ENCODE measurements around the gene AGAP2. TPM values are rescaled to one million over a fixed set of nuclear protein-coding genes. Genes with fewer than 3 reads are reported as not detected.

AGAP2 gene
- total RNA-seq, 2 experiments from 2014 or later: 21.0 to 21.2 TPM

DNA sequence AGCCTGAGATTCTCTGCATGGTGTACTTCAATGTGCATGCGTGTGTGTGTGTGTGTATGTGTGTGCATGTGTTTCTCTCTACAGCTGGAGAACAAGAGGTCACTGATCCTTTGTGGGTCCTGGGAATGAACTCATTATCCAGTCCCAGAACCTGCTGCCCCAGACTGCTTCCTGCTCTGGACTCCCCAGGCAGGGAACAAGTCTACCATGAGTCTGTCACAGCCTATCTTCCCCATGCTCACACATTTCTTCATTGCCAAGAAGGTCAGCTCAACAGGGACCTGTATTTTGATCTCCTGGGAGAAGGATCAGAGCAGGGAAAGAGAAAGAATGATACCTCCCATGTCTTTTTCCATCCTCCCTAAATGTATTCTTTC, 2.9 kb upstream of the AGAP2 start:
- ChIA-PET POLR2A (interaction anchor here (0.8 to 2.6 kb wide), 20 partner anchors 9 to 282 kb away, joined by 3 to 26 read pairs (median 4); partner anchors contain the start of genes ATP23, B4GALNT1, CDK4 and CTDSP2), CTCF (interaction anchor here (0.9 to 2.3 kb wide), 6 partner anchors 15 to 283 kb away, joined by 3 to 12 read pairs (median 6); partner anchors contain the start of genes B4GALNT1, GLI1 and MARCHF9)
- H3K4me3 Mint-ChIP-seq: peak overlapping the region; percentile 88
- H3K4me1 Mint-ChIP-seq (ENCODE audit: low read depth): peaks cover 68% of the 10 kb centered on the region
- no peaks in the 10 kb centered on the region for H3K9me3 ChIP-seq (ENCODE audit: control insufficient read depth in 1 of 2, insufficient read depth in 1 of 2, low read length in 2 of 2)
- peaks cover 34% of the 10 kb centered on the region for H3K36me3 ChIP-seq (ENCODE audit: insufficient read depth, low read length)
- peaks cover 77% of the 10 kb centered on the region for H3K4me1 ChIP-seq (ENCODE audit: insufficient read depth, low read length)
- TF ChIP-seq, protein P1, sequence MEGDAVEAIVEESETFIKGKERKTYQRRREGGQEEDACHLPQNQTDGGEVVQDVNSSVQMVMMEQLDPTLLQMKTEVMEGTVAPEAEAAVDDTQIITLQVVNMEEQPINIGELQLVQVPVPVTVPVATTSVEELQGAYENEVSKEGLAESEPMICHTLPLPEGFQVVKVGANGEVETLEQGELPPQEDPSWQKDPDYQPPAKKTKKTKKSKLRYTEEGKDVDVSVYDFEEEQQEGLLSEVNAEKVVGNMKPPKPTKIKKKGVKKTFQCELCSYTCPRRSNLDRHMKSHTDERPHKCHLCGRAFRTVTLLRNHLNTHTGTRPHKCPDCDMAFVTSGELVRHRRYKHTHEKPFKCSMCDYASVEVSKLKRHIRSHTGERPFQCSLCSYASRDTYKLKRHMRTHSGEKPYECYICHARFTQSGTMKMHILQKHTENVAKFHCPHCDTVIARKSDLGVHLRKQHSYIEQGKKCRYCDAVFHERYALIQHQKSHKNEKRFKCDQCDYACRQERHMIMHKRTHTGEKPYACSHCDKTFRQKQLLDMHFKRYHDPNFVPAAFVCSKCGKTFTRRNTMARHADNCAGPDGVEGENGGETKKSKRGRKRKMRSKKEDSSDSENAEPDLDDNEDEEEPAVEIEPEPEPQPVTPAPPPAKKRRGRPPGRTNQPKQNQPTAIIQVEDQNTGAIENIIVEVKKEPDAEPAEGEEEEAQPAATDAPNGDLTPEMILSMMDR (IDR thresholded peaks at IDR 0.05): no peak
- peak overlapping the region; percentile 95 for H3K4me3 ChIP-seq (ENCODE audit: low read length)
- H3K27ac ChIP-seq (ENCODE audit: low read depth in 1 of 2, low read length in 2 of 2): peak overlapping the region; percentile 83 to 93
- ATAC-seq (ENCODE audit: poor library complexity): no peak
- no peaks in the 10 kb centered on the region for H3K9me3 Mint-ChIP-seq
- peaks cover 41% of the 10 kb centered on the region for H3K36me3 Mint-ChIP-seq (ENCODE audit: low read depth)
- intact Hi-C loops (cut with DNase I, micrococcal nuclease): loop anchor here in 1 of 2 experiments (1.0 to 5.0 kb wide), 3 partner anchors 11 to 114 kb away; partner anchors contain the start of genes CDK4 and OS9
- DNase-seq: no peak
- no peaks in the 10 kb centered on the region for H3K27me3 Mint-ChIP-seq
- no peaks in the 10 kb centered on the region for H3K27me3 ChIP-seq (ENCODE audit: control insufficient read depth in 1 of 2, insufficient read depth in 2 of 2, low read length in 2 of 2)
- H3K27ac Mint-ChIP-seq: peak overlapping the region; percentile 94

DNA sequence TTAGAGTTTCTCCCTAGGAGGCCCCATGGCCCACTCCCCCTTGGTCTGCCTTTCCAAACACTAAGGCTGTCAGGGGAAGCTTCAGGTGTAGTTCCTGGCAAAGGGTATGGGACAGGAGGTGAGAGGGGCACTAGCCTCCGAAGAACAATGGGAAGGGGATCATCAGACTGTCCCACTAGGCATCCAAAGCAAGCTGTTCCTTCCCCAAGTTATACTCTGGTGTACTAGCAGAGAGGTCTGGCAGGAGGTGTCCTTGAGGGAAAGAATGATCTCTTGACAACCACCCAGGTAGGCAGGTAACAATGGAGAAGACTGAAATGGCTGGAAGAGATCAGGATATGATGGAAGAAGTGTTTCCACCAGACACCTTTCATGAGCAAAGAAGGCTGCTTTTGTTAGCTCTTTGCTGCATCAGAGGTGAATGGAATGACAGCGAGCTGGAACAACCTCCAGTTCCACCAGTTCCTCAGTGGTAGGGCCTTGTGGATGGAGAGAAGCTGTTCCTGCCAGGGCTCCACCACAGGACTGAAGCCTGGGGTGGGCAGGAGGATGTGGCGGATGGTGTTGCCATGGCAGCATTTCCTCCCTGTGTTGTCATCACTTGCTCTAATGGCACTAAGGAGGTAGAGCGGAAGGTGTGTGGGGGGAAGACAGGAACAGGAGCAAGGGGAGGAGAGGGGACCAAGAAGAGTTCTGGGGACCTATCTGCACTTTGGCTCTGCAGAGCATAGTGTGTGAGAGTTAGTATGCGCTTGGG, 2.3 kb upstream of the AGAP2 start:
- peak; percentile 64 for ATAC-seq (ENCODE audit: poor library complexity)
- peaks cover 43% of the 10 kb centered on the region for H3K36me3 Mint-ChIP-seq (ENCODE audit: low read depth)
- ChIA-PET CTCF (interaction anchor here (1.2 to 2.3 kb wide), 5 partner anchors 15 to 282 kb away, joined by 3 to 12 read pairs (median 6); partner anchors contain the start of genes B4GALNT1, GLI1 and MARCHF9), POLR2A (interaction anchor here (0.8 to 2.6 kb wide), 19 partner anchors 9 to 282 kb away, joined by 3 to 26 read pairs (median 4); partner anchors contain the start of genes ATP23, B4GALNT1, CDK4 and DDIT3)
- intact Hi-C loops (cut with DNase I, micrococcal nuclease): loop anchor here in 1 of 2 experiments (1.0 to 5.0 kb wide), 3 partner anchors 11 to 114 kb away; partner anchors contain the start of genes CDK4 and OS9
- Histone ChIP-seq H3K4me1 (ENCODE audit: insufficient read depth, low read length) (peaks cover 73% of the 10 kb centered on the region), H3K27ac (ENCODE audit: low read depth in 1 of 2, low read length in 2 of 2) (peak overlapping the region; percentile 83 to 93), H3K36me3 (ENCODE audit: insufficient read depth, low read length) (peaks cover 36% of the 10 kb centered on the region), H3K27me3 (ENCODE audit: control insufficient read depth in 1 of 2, insufficient read depth in 2 of 2, low read length in 2 of 2) (no peaks in the 10 kb centered on the region), H3K4me3 (ENCODE audit: low read length) (peak overlapping the region; percentile 95), H3K9me3 (ENCODE audit: control insufficient read depth in 1 of 2, insufficient read depth in 1 of 2, low read length in 2 of 2) (no peaks in the 10 kb centered on the region)
- no peaks in the 10 kb centered on the region for H3K27me3 Mint-ChIP-seq
- peak overlapping the region; percentile 88 for H3K4me3 Mint-ChIP-seq
- H3K9me3 Mint-ChIP-seq: no peaks in the 10 kb centered on the region
- TF ChIP-seq, protein P1 (IDR thresholded peaks at IDR 0.05): no peak
- DNase-seq: peak; percentile 57 to 96 (median 76)
- H3K4me1 Mint-ChIP-seq (ENCODE audit: low read depth): peaks cover 64% of the 10 kb centered on the region
- H3K27ac Mint-ChIP-seq: peak overlapping the region; percentile 94

DNA sequence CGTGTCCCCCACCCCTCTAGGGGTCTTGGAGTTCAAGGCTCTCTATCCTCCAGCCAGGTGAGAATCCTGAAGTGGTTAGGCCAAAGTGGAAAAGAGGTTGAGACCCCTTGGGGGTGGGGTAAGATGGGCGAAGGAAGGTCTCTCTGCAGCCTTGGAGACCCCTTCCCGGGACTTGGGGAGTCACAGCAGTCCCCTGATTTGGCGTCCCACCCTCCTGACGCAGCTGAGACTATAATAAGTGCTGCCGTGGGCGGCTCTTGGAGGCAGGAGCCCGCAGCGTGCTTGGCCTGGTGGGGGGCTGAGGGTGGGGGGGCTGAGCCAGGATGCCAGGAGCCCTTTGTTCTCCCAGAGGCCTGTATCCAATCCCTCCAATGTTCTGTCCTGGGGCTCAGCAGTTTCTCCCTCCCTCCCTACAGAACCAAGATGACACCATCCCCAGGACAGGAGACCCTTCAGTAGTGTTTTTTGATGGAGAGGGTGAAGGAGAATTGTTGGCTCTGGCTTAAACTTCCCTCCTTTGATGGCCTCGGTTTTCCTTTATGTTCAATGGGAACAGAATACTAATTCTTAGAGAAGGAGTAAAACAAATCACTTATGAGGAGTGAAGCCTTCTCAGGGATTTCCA, 1.5 kb upstream of the AGAP2 start:
- DNase-seq (no peak), ATAC-seq (ENCODE audit: poor library complexity) (no peak)
- Histone ChIP-seq H3K4me1 (ENCODE audit: insufficient read depth, low read length) (peaks cover 68% of the 10 kb centered on the region), H3K27me3 (ENCODE audit: control insufficient read depth in 1 of 2, insufficient read depth in 2 of 2, low read length in 2 of 2) (no peaks in the 10 kb centered on the region), H3K9me3 (ENCODE audit: control insufficient read depth in 1 of 2, insufficient read depth in 1 of 2, low read length in 2 of 2) (no peaks in the 10 kb centered on the region), H3K36me3 (ENCODE audit: insufficient read depth, low read length) (peaks cover 44% of the 10 kb centered on the region), H3K4me3 (ENCODE audit: low read length) (peak overlapping the region; percentile 95), H3K27ac (ENCODE audit: low read depth in 1 of 2, low read length in 2 of 2) (peak overlapping the region; percentile 83 to 93)
- Mint-ChIP-seq H3K36me3 (ENCODE audit: low read depth) (peaks cover 50% of the 10 kb centered on the region), H3K27me3 (no peaks in the 10 kb centered on the region), H3K9me3 (no peaks in the 10 kb centered on the region), H3K27ac (peak overlapping the region; percentile 94), H3K4me3 (peak overlapping the region; percentile 50), H3K4me1 (ENCODE audit: low read depth) (peaks cover 64% of the 10 kb centered on the region)
- intact Hi-C loops (cut with DNase I, micrococcal nuclease): loop anchor here (2.0 to 5.0 kb wide), 4 partner anchors 21 to 113 kb away; partner anchors contain the start of gene OS9 (in 1 of the 2)
- CTCF ChIA-PET: interaction anchor here (1.7 kb wide), 1 partner anchor 107 kb away, joined by 3 read pairs; the partner anchor contains the start of gene B4GALNT1
- POLR2A ChIA-PET: interaction anchor here (0.8 to 2.6 kb wide), 7 partner anchors 15 to 281 kb away, joined by 3 to 26 read pairs (median 7); partner anchors contain the start of genes DDIT3, GLI1, MARCHF9 and OS9
- TF ChIP-seq, protein P1 (IDR thresholded peaks at IDR 0.05): no peak

Data from CD4-positive, alpha-beta T cell (primary cell).